ENCODE data around the gene PSMD8.

PSMD8 gene

GRCh38 chr19:38350883-38351282, 23.5 kb upstream of the PSMD8 start:
- H3K4me3 ChIP-seq (ENCODE audit: low read depth, low read length) = no peak overlapping the region
- DNase-seq = no peak
- H3K36me3 ChIP-seq = no peaks in the 10 kb centered on the region; the same call in 1 of the 2 replicates
- no peaks in the 10 kb centered on the region for H3K27me3 ChIP-seq (ENCODE audit: insufficient read depth, low read depth, severe bottlenecking)
- H3K27ac ChIP-seq = no peak overlapping the region
- H3K9me3 ChIP-seq (ENCODE audit: severe bottlenecking) = no peaks in the 10 kb centered on the region
- TF ChIP-seq CTCF (IDR thresholded peaks at IDR 0.05; ENCODE audit: low read depth, low read length) = no peak

- no peak overlapping the region for H3K4me3 ChIP-seq (ENCODE audit: low read depth, low read length)
- H3K9me3 ChIP-seq (ENCODE audit: severe bottlenecking) = no peaks in the 10 kb centered on the region
- peak; percentile 49 for DNase-seq
Measured at GRCh38 chr19:38351865-38352395, 22.4 kb upstream of the PSMD8 start.

GRCh38 chr19:38352611-38353010, 21.8 kb upstream of the PSMD8 start:
- Histone ChIP-seq H3K27me3 (ENCODE audit: insufficient read depth, low read depth, severe bottlenecking) (no peaks in the 10 kb centered on the region), H3K4me3 (ENCODE audit: low read depth, low read length) (no peak overlapping the region), H3K9me3 (ENCODE audit: severe bottlenecking) (no peaks in the 10 kb centered on the region), H3K36me3 (no peaks in the 10 kb centered on the region), H3K27ac (no peak overlapping the region)
- DNase-seq = no peak
- no peak for TF ChIP-seq CTCF (IDR thresholded peaks at IDR 0.05; ENCODE audit: low read depth, low read length)

More at GRCh38 chr19:38351865-38352395, 22.4 kb upstream of the PSMD8 start:
- H3K27ac ChIP-seq = no peak overlapping the region; the same call in 1 of the 2 replicates
- TF ChIP-seq CTCF (IDR thresholded peaks at IDR 0.05; ENCODE audit: low read depth, low read length) = peak; percentile 35; the same call in 1 of the 2 replicates
- no peaks in the 10 kb centered on the region for H3K36me3 ChIP-seq
- no peaks in the 10 kb centered on the region for H3K27me3 ChIP-seq (ENCODE audit: insufficient read depth, low read depth, severe bottlenecking)

GRCh38 chr19:38355728-38356725, 18.3 kb upstream of the PSMD8 start:
- no peak for TF ChIP-seq CTCF (IDR thresholded peaks at IDR 0.05; ENCODE audit: low read depth, low read length)
- H3K4me3 ChIP-seq (ENCODE audit: low read depth, low read length) = no peak overlapping the region

GRCh38 chr19:38358071-38358470, 16.3 kb upstream of the PSMD8 start:
- H3K27ac ChIP-seq = no peak overlapping the region
- no peak for TF ChIP-seq CTCF (IDR thresholded peaks at IDR 0.05; ENCODE audit: low read depth, low read length)
- H3K36me3 ChIP-seq = no peaks in the 10 kb centered on the region
- H3K4me3 ChIP-seq (ENCODE audit: low read depth, low read length) = no peak overlapping the region
- no peak for DNase-seq
- H3K9me3 ChIP-seq (ENCODE audit: severe bottlenecking) = no peaks in the 10 kb centered on the region
- peaks cover 8% of the 10 kb centered on the region for H3K27me3 ChIP-seq (ENCODE audit: insufficient read depth, low read depth, severe bottlenecking)

More at GRCh38 chr19:38355728-38356725, 18.3 kb upstream of the PSMD8 start:
- no peak for DNase-seq
- Histone ChIP-seq H3K27me3 (ENCODE audit: insufficient read depth, low read depth, severe bottlenecking) (peaks cover 5% of the 10 kb centered on the region), H3K27ac (no peak overlapping the region), H3K9me3 (ENCODE audit: severe bottlenecking) (no peaks in the 10 kb centered on the region), H3K36me3 (no peaks in the 10 kb centered on the region)
